ENCODE data around the gene GFAP.

DNA sequence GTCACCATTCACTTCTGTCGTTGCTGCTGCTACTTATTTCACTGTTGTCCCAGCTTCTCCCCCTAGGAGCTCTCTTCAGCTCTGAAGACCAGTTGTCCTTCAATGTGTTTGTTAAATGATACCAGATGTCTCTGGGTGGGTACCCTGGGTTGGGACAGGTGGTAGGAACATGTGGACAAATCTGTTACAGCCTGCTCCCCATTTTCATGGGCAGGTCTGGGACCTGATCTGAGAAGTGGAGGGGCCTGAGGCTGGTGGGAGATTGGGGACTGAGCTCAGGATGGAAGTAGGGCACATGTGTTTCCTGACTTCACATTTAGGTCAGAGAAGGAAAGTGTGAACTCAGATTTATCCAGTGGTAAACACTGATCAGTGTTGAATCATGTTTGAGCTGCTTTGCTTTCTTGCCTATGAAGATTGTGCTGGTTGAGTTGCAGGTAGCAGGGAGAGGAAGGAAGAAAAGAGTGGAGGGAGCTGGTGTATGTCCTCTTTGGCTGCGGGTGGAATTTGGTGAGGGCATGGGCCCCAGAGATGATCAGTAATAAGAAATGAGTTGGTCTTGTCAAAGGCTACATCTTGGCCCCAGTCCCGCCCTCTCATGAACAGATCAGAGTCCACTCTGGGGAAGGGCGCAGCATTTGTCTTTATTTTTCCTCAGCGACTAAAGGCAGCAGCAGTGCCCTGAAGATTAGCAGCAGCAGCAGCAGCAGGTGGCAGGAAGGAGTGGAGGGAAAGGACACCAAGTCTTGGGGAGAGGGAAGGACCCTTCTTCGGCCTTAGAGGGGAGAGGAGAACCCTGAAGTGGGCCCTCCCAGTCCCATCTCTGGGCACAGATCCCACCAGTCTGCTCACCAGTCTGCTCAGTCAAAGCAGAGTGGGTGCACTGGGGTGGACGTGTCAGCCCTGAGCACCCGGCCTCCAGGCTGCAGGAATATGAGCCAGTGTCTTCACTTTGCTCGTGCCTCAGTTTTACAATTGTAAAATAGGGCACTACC, 10.0 kb downstream of the GFAP start:
- TF ChIP-seq, protein P1, sequence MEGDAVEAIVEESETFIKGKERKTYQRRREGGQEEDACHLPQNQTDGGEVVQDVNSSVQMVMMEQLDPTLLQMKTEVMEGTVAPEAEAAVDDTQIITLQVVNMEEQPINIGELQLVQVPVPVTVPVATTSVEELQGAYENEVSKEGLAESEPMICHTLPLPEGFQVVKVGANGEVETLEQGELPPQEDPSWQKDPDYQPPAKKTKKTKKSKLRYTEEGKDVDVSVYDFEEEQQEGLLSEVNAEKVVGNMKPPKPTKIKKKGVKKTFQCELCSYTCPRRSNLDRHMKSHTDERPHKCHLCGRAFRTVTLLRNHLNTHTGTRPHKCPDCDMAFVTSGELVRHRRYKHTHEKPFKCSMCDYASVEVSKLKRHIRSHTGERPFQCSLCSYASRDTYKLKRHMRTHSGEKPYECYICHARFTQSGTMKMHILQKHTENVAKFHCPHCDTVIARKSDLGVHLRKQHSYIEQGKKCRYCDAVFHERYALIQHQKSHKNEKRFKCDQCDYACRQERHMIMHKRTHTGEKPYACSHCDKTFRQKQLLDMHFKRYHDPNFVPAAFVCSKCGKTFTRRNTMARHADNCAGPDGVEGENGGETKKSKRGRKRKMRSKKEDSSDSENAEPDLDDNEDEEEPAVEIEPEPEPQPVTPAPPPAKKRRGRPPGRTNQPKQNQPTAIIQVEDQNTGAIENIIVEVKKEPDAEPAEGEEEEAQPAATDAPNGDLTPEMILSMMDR (IDR thresholded peaks at IDR 0.05) = no peak
- TF ChIP-seq SMC3 (IDR thresholded peaks at IDR 0.05; ENCODE audit: low read depth, low read length) (no peak), RAD21 (IDR thresholded peaks at IDR 0.05; ENCODE audit: low read length) (no peak), GATA2 (CRISPR knock-in tag; IDR thresholded peaks at IDR 0.05) (no peak), YY1 (IDR thresholded peaks at IDR 0.05; ENCODE audit: low read depth) (no peak), EZH2phosphoT487 (IDR thresholded peaks at IDR 0.05; ENCODE audit: borderline replicate concordance, low read depth) (no peak)

Measured in SK-N-SH (cell line).